NT2/D1 (cell line): ENCODE measurements around the gene SYNJ1.

Experiments
- SUZ12 ChIP-seq: IDR thresholded peaks from 2 replicates; pipeline ENCODE4 v1.6.1; 2011; ENCODE audit not compliant: insufficient read length, insufficient read depth; ENCODE audit errors: extremely low read depth
- ZNF274 ChIP-seq: IDR thresholded peaks from 2 replicates; pipeline ENCODE4 v1.6.1; 2011; ENCODE audit warnings: mild to moderate bottlenecking, low read depth, low read length

- TF ChIP-seq ZNF274: no peak
- no peak for TF ChIP-seq SUZ12
Measured at GRCh38 chr21:32765058-32765457, 37.2 kb upstream of the SYNJ1 start.
